Motor neuron (in vitro differentiated cells): ENCODE measurements around the gene CCDC88C. TPM values are rescaled to one million over a fixed set of nuclear protein-coding genes. Genes with fewer than 3 reads are reported as not detected.

Source experiments
- ATAC-seq, 8 experiments: fragments of 200-7000 bp; cut with Tn5 transposase; replicated peaks in 6 of 8; 2 replicates each; pipeline ENCODE4 v1.8.0; 2021; ENCODE audit warnings: mild to moderate bottlenecking in 8 of 8, moderate library complexity in 8 of 8
- H3K27ac ChIP-seq, 2 donors: fragments of 250-450 bp; sonication (Bioruptor Pico); 2 replicates each; pipeline ENCODE4 v1.9.0; 2021; ENCODE audit warnings: antibody characterized with exemption in 2 of 2, mild to moderate bottlenecking in 2 of 2, moderate library complexity in 1 of 2
- H3K4me1 ChIP-seq, 2 donors: fragments of 250-450 bp; sonication (Bioruptor Pico); replicated peaks in 1 of 2; 2 replicates each; pipeline ENCODE4 v1.6.1; 2021; ENCODE audit warnings: antibody characterized with exemption in 2 of 2, mild to moderate bottlenecking in 2 of 2, moderate library complexity in 1 of 2
- H3K4me3 ChIP-seq, 5 donors: fragments of 250-450 bp; sonication (Bioruptor Pico); 2 replicates each; pipeline ENCODE4 v1.9.0; 2021; ENCODE audit warnings: antibody characterized with exemption in 5 of 5, mild to moderate bottlenecking in 5 of 5, moderate library complexity in 4 of 5
- WGBS, 10 experiments: fragments of 450-650 bp; shearing (Covaris generic); methylation state at CpG; one replicate each; pipeline ENCODE4 v1.0.0; 2022; 5-methylcytosine and 5-hydroxymethylcytosine counted together
- in situ Hi-C, 9 experiments: fragments of 400-800 bp; cut with MboI; loops; one replicate each; pipeline ENCODE4 v1.15.0; 2021; ENCODE audit warnings: low sequenced_read_pairs in 9 of 9, low pct_unique_long_range_greater_than_20kb in 2 of 9; ENCODE audit not compliant: unreplicated experiment in 9 of 9
- total RNA-seq, 8 experiments: library from RNA; unstranded; fragments of 300-600 nt; gene quantifications; 2 replicates each; pipeline versions ENCODE4 v1.2.3 to v1.2.4, GENCODE V29; 2022

Gene CCDC88C, protein sequence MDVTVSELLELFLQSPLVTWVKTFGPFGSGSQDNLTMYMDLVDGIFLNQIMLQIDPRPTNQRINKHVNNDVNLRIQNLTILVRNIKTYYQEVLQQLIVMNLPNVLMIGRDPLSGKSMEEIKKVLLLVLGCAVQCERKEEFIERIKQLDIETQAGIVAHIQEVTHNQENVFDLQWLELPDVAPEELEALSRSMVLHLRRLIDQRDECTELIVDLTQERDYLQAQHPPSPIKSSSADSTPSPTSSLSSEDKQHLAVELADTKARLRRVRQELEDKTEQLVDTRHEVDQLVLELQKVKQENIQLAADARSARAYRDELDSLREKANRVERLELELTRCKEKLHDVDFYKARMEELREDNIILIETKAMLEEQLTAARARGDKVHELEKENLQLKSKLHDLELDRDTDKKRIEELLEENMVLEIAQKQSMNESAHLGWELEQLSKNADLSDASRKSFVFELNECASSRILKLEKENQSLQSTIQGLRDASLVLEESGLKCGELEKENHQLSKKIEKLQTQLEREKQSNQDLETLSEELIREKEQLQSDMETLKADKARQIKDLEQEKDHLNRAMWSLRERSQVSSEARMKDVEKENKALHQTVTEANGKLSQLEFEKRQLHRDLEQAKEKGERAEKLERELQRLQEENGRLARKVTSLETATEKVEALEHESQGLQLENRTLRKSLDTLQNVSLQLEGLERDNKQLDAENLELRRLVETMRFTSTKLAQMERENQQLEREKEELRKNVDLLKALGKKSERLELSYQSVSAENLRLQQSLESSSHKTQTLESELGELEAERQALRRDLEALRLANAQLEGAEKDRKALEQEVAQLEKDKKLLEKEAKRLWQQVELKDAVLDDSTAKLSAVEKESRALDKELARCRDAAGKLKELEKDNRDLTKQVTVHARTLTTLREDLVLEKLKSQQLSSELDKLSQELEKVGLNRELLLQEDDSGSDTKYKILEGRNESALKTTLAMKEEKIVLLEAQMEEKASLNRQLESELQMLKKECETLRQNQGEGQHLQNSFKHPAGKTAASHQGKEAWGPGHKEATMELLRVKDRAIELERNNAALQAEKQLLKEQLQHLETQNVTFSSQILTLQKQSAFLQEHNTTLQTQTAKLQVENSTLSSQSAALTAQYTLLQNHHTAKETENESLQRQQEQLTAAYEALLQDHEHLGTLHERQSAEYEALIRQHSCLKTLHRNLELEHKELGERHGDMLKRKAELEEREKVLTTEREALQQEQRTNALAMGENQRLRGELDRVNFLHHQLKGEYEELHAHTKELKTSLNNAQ (N-terminal part only)
- total RNA-seq, result 10 to 100 TPM in 5 of 8 experiments, 1 to 10 TPM in 3; 2.6 to 25.2 (median 10.5) TPM

DNA sequence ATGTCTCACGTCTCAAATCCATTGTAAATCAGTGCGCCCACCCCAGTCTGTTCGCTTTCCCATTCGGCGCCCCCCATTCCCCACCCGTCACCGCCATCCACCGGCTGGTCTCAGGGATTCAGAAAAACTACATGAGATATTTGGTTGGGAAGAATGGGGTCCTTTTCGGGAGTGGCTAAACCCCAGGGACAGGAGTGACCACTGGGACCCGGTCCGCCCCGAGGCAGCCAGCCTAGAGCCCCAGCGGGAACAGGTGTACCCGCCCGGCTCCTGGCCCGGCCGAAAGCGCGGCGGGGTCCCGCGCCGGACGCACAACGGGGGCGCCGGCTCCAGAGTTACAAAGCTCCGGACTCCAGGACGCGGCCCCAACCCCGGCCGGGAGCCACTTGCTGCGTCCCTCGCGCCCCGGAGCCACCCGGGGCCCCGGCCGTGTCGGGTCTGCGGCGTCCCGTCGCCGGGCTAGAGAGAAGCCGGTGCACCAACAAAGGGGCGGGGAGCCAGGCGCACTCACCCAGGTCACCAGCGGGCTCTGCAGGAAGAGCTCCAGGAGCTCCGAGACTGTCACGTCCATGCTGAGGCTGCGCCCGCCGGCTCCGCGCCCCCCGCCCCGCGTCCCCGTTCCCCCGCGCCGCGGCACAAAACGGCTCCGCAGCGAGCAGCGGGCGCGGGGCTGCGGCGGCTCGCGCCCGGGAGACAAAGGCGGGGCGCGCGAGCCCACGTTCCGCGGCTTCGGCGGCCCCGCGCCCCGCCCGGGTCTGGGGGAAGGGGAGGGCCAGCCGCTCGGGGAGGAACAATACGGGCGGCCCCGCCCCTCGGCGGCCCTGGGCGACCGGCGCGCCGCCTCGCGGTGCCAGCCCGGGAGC lies at the start of gene CCDC88C:
TSS of gene CCDC88C (minus strand) at position 701 of the 863 bp plus-strand sequence. CDS start at position 571, 130 bp downstream.
- in situ Hi-C loops, result loop anchor here in 2 of 9 experiments (10.0 to 25.0 kb wide), 2 partner anchors 93 to 105 kb away; no protein-coding TSS in a partner anchor
- Histone ChIP-seq H3K4me3 (peak within 1 kb of the TSS; percentile 70 to 90 (median 83)), H3K4me1 (peaks cover 14 to 15% of the 10 kb centered on the region in 2 donors), H3K27ac (peak within 1 kb of the TSS in 1 of 2 donors; percentile 58)
- 2 to 10% methylated on average over 2 to 10 of the region's 103 CpGs; no CpG with 5 or more reads in 8 of the 10 experiments for WGBS, 10 experiments
- ATAC-seq, result peak; percentile 74 to 87 (median 80)

DNA sequence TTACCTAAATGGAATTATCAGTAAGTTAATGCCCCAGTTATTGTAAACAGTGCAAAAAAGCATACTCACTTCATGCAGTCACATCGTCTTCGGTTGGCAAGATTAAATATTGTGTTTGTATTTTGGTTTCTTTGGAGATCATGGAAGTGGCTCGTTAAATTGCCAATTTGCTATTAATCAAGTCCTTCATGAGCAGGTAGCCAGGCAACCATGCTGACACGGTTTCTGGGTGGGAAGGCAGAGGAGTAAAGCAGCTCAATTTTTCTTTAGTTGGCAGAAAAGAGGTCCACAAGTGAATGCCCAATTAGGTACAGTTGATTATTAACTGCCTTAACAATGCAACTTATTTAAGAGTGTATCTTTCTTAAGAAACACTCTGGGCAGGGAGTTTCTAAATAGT lies 48.6 kb upstream of the CCDC88C start:
- in situ Hi-C loops, result no loop called here
- ATAC-seq, result peak in 1 of 8 experiments; percentile 65

GRCh38 chr14:91464615-91465205 lies 47.1 kb upstream of the CCDC88C start:
- no peak overlapping the region for H3K27ac ChIP-seq
- peaks cover 0 to 3% of the 10 kb centered on the region in 2 donors for H3K4me1 ChIP-seq
- in situ Hi-C loops, result no loop called here
- 40 to 100% (median 70%) methylated on average over 2 to 3 of the region's 3 CpGs; no CpG with 5 or more reads in 5 of the 10 experiments for WGBS, 10 experiments
- H3K4me3 ChIP-seq, result no peak overlapping the region
- ATAC-seq, result no peak

More for the DNA sequence above, 48.6 kb upstream of the CCDC88C start:
- Histone ChIP-seq H3K4me3 (no peak overlapping the region), H3K4me1 (peaks cover 0 to 3% of the 10 kb centered on the region in 2 donors), H3K27ac (no peak overlapping the region)
- 13 to 80% (median 21%) methylated on average over 1 to 4 of the region's 4 CpGs; no CpG with 5 or more reads in 2 of the 10 experiments for WGBS, 10 experiments

GRCh38 chr14:91458612-91459011 lies 41.0 kb upstream of the CCDC88C start:
- 77 to 100% (median 94%) methylated on average over 1 to 5 of the region's 5 CpGs for WGBS, 10 experiments
- Histone ChIP-seq H3K27ac (no peak overlapping the region), H3K4me1 (no peaks in the 10 kb centered on the region), H3K4me3 (no peak overlapping the region)
- in situ Hi-C loops, result no loop called here
- no peak for ATAC-seq

DNA sequence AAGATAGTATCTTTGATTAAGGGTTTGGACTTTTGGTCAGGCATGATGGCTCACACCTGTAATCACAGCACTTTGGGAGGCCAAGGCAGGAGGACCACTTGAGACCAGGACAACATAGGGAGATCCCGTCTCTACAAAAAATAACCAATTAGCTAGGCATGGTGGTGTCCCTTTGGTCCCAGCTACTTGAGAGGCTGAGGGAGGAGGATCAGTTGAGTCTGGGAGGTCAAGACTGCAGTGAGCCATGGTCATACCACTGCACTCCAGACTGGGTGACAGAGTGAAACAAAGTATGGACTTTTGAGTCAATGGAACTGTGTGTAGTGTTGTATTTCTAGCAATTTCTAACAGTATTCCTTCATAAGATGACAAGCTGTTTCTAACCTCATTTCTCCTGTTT lies 38.7 kb upstream of the CCDC88C start:
- in situ Hi-C loops, result no loop called here
- 67 to 100% (median 93%) methylated on average over 1 of the region's 1 CpG; no CpG with 5 or more reads in 4 of the 10 experiments for WGBS, 10 experiments

DNA sequence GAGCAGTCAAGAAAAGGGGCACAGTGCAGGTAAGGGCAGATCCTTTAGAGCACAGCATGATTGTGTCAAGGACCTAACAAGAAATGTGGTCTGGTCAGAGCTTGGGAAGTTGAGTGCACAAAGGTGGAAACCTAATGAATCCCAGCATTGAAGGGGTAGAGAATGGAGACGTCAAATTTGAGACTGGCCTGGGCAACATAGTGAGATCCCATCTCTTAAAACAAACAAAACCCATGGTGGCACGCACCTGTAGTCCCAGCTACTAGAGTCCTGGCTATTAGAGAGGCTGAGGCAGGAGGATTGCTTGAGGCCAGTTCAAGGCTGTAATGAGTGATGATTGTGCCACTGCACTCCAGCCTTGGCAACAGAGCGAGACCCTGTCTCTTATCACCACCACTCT lies 37.0 kb upstream of the CCDC88C start:
- WGBS, 10 experiments, result 80 to 100% (median 100%) methylated on average over 1 to 3 of the region's 3 CpGs; no CpG with 5 or more reads in 2 of the 10 experiments
- no peaks in the 10 kb centered on the region for H3K4me1 ChIP-seq
- no peak for ATAC-seq
- no peak overlapping the region for H3K4me3 ChIP-seq
- in situ Hi-C loops, result no loop called here
- H3K27ac ChIP-seq, result no peak overlapping the region

More for the DNA sequence above, 38.7 kb upstream of the CCDC88C start:
- Histone ChIP-seq H3K4me3 (no peak overlapping the region), H3K27ac (no peak overlapping the region), H3K4me1 (no peaks in the 10 kb centered on the region)
- ATAC-seq, result no peak

DNA sequence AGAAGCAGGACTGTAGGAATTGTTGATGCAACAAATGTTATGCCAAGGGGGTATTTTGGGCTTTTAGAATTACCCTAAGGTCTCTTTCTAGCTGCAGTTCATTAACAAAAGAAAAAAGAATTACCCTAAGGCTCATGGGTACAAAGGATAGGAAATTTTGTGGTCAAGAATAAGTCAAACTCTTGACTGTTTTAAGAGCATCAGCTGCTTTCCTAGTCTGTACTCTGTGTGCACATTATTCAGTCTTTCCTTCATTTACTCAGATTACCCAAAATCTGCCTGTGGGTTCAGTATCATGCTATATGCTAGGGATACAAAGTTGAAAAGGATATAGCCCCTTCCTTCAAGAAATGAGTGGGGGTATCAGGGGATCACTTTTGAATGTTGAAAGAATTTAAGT lies 36.5 kb upstream of the CCDC88C start:
- H3K27ac ChIP-seq, result no peak overlapping the region
- H3K4me1 ChIP-seq, result no peaks in the 10 kb centered on the region
- H3K4me3 ChIP-seq, result no peak overlapping the region
- no peak for ATAC-seq
- in situ Hi-C loops, result no loop called here

DNA sequence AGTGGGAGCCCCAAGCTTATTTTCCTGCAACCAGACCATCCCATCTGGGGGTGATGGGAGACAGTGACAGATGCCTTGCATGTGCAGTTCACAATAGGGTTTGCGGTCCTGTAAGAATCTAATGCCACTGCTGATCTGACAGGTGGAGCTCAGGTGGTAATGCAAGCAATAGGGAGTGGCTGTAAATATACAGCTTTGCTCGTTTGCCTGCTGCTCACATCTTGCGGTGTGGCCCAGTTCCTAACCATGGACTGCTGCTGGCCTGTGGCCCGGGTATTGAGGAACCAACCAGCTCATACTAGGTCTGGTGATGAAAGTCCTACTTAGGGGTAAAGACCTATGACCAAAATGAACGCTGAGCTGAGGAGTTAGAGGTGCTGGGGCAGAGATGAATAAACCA lies 36.1 kb upstream of the CCDC88C start:
- no peak overlapping the region for H3K4me3 ChIP-seq
- ATAC-seq, result no peak
- 57 to 100% (median 100%) methylated on average over 1 to 4 of the region's 5 CpGs; no CpG with 5 or more reads in 2 of the 10 experiments for WGBS, 10 experiments
- no peak overlapping the region for H3K27ac ChIP-seq
- in situ Hi-C loops, result no loop called here
- no peaks in the 10 kb centered on the region for H3K4me1 ChIP-seq

DNA sequence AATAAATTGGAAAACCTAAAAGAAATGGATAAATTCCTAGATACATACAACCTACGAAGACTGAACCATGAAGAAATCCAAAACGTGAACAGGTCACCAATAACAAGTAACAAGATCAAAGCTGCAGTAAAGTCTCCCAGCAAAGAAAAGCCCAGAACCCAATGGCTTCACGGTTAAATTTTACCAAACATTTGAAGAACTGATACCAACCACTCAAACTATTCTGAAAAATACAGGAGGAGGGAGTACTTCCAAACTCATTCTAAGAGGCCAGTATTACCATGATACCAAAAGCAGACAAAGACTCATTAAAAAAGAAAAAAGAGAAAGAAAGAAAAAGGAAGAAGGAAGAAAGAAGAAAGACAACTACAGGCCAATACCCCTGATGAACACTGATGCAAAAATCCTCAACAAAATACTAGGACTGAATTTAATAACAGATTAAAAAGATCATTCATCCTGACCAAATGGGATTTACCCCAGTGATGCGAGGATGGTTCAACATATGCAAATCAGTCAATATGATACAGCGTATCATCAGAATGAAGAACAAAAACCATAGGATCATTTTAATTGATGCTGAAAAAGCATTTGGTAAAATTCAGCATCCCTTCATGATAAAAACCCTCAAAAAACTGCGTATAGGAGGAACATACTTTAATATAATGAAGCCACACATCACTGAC lies 26.9 kb upstream of the CCDC88C start:
- 32 to 94% (median 84%) methylated on average over 2 to 6 of the region's 6 CpGs for WGBS, 10 experiments
- in situ Hi-C loops, result no loop called here

DNA sequence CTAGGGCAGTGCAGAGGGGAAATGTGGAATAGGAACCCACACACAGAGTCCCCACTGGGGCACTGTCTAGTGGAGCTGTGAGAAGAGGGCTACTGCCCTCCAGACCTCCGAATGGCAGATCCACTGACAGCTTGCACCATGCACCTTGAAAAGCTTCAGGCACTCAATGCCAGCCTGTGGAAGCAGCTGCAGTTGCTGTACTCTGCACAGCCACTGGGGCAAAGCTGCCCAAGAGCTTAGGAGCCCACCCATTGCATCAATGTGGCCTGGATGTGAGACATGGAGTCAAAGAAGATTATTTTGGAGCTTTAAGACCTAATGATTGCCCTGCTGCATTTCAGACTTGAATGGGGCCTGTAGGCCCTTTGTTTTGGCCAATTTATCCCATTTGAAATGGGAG lies 21.7 kb upstream of the CCDC88C start:
- 83% methylated on average over 1 of the region's 1 CpG; no CpG with 5 or more reads in 8 of the 10 experiments for WGBS, 10 experiments
- Histone ChIP-seq H3K27ac (no peak overlapping the region), H3K4me1 (no peaks in the 10 kb centered on the region), H3K4me3 (no peak overlapping the region)
- no peak for ATAC-seq
- in situ Hi-C loops, result no loop called here

More for the DNA sequence above, 26.9 kb upstream of the CCDC88C start:
- H3K4me3 ChIP-seq, result no peak overlapping the region
- no peak overlapping the region for H3K27ac ChIP-seq
- H3K4me1 ChIP-seq, result no peaks in the 10 kb centered on the region
- no peak for ATAC-seq

DNA sequence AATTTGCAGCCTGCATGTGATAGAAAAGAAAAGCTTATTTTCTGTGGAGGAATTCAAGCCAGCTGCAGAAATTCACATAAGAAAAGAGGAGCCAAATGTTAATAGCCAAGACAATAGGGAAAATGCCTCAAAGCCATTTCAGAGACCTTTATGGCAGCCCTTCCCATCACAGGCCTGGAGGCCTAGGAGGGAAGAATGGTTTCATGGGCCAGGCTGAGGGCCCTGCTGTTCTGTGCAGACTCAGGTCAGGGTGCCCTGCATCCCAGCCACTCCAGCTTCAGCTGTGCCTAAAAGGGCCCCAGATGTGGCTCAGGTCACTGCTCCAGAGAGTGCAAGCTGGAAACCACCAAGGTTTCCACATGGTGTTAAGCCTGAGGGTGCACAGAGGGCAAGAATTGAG lies 21.2 kb upstream of the CCDC88C start:
- H3K4me1 ChIP-seq, result no peaks in the 10 kb centered on the region

More for the DNA sequence above, 21.2 kb upstream of the CCDC88C start:
- no peak for ATAC-seq
- in situ Hi-C loops, result no loop called here
- Histone ChIP-seq H3K4me3 (no peak overlapping the region), H3K27ac (no peak overlapping the region)
